T-helper 1 cell treated with Interleukin-12 subunit alpha and Interleukin-12 subunit beta and Interleukin-4 antibody, amounts not matched to agents 30 ng/mL and 1 ng/mL, for 36 hours (primary cell): ENCODE results near the gene CD247. TPM values are rescaled to one million over a fixed set of nuclear protein-coding genes. Genes with fewer than 3 reads are reported as not detected.

Experiments
- intact Hi-C: fragments of 100-400 bp; cut with micrococcal nuclease; formaldehyde crosslinking; loops from one replicate; pipeline ENCODE4 v1.15.1; 2024
- total RNA-seq: library from RNA; stranded (reverse); gene quantifications from 2 replicates; pipeline ENCODE4 v1.2.3, GENCODE V29; 2022

Gene CD247
- total RNA-seq, 1 donor from 2014 or later: 211 TPM

- intact Hi-C loops: loop anchor here (1.0 to 2.0 kb wide), 7 partner anchors 42 to 377 kb away; partner anchors contain the start of gene CD247
Observed at GRCh38 chr1:167442854-167443565, 75.3 kb downstream of the CD247 start.

GRCh38 chr1:167442142-167442848 lies 76.0 kb downstream of the CD247 start:
- intact Hi-C loops: loop anchor here (1.0 to 2.0 kb wide), 7 partner anchors 41 to 376 kb away; partner anchors contain the start of gene CD247

- intact Hi-C loops: no loop called here
Observed at GRCh38 chr1:167441222-167441621, 77.1 kb downstream of the CD247 start.

- intact Hi-C loops: no loop called here
Observed at GRCh38 chr1:167440776-167441175, 77.6 kb downstream of the CD247 start.

GRCh38 chr1:167440345-167440744 lies 78.0 kb downstream of the CD247 start:
- intact Hi-C loops: no loop called here

- intact Hi-C loops: no loop called here
Observed at GRCh38 chr1:167439301-167439988, 78.9 kb downstream of the CD247 start.

- intact Hi-C loops: no loop called here
Observed at GRCh38 chr1:167438171-167439138, 79.9 kb downstream of the CD247 start.

GRCh38 chr1:167435484-167435883 lies 82.8 kb downstream of the CD247 start:
- intact Hi-C loops: no loop called here

GRCh38 chr1:167434306-167434705 lies 84.0 kb downstream of the CD247 start:
- intact Hi-C loops: no loop called here

- intact Hi-C loops: no loop called here
Observed at GRCh38 chr1:167433884-167434283, 84.4 kb downstream of the CD247 start.

GRCh38 chr1:167432780-167433179 lies 85.5 kb downstream of the CD247 start:
- intact Hi-C loops: no loop called here

GRCh38 chr1:167431909-167432650 lies 86.2 kb downstream of the CD247 start:
- intact Hi-C loops: no loop called here

- intact Hi-C loops: no loop called here
Observed at GRCh38 chr1:167431261-167431908, 86.9 kb downstream of the CD247 start.

GRCh38 chr1:167430849-167431242 lies 87.5 kb downstream of the CD247 start:
- intact Hi-C loops: no loop called here

GRCh38 chr1:167430134-167430848 lies 88.0 kb downstream of the CD247 start:
- intact Hi-C loops: no loop called here

- intact Hi-C loops: loop anchor here (5.0 kb wide), 1 partner anchor 162 kb away; no protein-coding TSS in a partner anchor
Observed at GRCh38 chr1:167429612-167430011, 88.7 kb downstream of the CD247 start.

- intact Hi-C loops: loop anchor here (5.0 kb wide), 1 partner anchor 161 kb away; no protein-coding TSS in a partner anchor
Observed at GRCh38 chr1:167428395-167428794, 89.9 kb downstream of the CD247 start.

GRCh38 chr1:167427848-167428247 lies 90.5 kb downstream of the CD247 start:
- intact Hi-C loops: loop anchor here (5.0 kb wide), 1 partner anchor 161 kb away; no protein-coding TSS in a partner anchor

- intact Hi-C loops: loop anchor here (5.0 kb wide), 1 partner anchor 159 kb away; no protein-coding TSS in a partner anchor
Observed at GRCh38 chr1:167426716-167427115, 91.6 kb downstream of the CD247 start.
